ENCODE data around the gene FAM43A. TPM values are rescaled to one million over a fixed set of nuclear protein-coding genes. Genes with fewer than 3 reads are reported as not detected.
A peak's percentile ranks its signal among the peaks of the same experiment; 100 is the strongest.

Gene FAM43A
- total and polyA plus RNA-seq, 9 of the 15 experiments (the other 6 are each of a cell fraction or from before 2014, with no cell fraction given) = 0.03 to 1.2 (median 0.21) TPM

DNA sequence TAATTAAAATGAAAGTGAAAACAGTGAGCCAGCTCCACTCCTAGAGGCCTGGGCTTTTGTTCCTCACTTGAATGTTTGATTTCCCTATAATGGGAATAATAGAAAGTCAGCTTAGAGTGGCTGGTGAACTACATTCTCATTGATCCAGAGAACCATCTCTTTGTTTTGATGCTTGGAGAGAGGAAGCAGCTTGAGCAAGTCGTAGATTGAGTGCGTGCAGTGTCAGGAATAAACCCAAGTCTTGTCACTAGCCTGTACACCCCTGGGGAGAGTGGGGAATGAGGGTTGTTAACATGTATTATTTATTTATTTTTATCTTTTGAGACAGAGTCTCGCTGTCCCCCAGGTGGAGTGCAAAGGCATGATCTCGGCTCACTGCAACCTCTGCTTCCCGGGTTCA, 12.8 kb upstream of the FAM43A start:
- TF ChIP-seq CTCF (IDR thresholded peaks at IDR 0.05 in 2 of 3, conservative IDR thresholded peaks at IDR 0.05 in 1 of 3; ENCODE audit: insufficient read depth in 2 of 3, low read depth in 1 of 3, low read length in 3 of 3) = no peak
- TF ChIP-seq PYGO2 (tag; IDR thresholded peaks at IDR 0.05) = no peak
- TF ChIP-seq ZFX (CRISPR knock-in tag; IDR thresholded peaks at IDR 0.05) = 0 out of 2 replicates have a peak, but pooled peaks have one; percentile 14
- TF ChIP-seq ATF1 (CRISPR knock-in tag; IDR thresholded peaks at IDR 0.05) = no peak
- no peak for TF ChIP-seq ATF1 (tag; IDR thresholded peaks at IDR 0.05)
- no peak for TF ChIP-seq EHMT2 (IDR thresholded peaks at IDR 0.05)
- 0 out of 2 replicates have a peak, but pooled peaks have one; percentile 7 for TF ChIP-seq BACH1 (tag; IDR thresholded peaks at IDR 0.05)
- TF ChIP-seq, protein P1, sequence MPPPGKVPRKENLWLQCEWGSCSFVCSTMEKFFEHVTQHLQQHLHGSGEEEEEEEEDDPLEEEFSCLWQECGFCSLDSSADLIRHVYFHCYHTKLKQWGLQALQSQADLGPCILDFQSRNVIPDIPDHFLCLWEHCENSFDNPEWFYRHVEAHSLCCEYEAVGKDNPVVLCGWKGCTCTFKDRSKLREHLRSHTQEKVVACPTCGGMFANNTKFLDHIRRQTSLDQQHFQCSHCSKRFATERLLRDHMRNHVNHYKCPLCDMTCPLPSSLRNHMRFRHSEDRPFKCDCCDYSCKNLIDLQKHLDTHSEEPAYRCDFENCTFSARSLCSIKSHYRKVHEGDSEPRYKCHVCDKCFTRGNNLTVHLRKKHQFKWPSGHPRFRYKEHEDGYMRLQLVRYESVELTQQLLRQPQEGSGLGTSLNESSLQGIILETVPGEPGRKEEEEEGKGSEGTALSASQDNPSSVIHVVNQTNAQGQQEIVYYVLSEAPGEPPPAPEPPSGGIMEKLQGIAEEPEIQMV (tag; conservative IDR thresholded peaks at IDR 0.05; ENCODE audit: low read depth) = 0 out of 2 replicates have a peak, but pooled peaks have one; percentile 1
- TF ChIP-seq ARID2 (IDR thresholded peaks at IDR 0.05) = no peak
- peak; percentile 33 for TF ChIP-seq BRD9 (IDR thresholded peaks at IDR 0.05; ENCODE audit: low read depth, partially characterized antibody)
- peak overlapping the region; percentile 92 for H2AFZ ChIP-seq (ENCODE audit: low read depth, low read length)
- peak overlapping the region in 1 of 2 experiments; percentile 85; a peak in 3 of 4 replicates for H3K9ac ChIP-seq (ENCODE audit: insufficient read depth in 1 of 2, low read depth in 2 of 2, low read length in 2 of 2)
- peak overlapping the region; percentile 92; the same call in 1 of the 3 replicates for H3K27ac ChIP-seq (ENCODE audit: extremely low read depth, low read depth, low read length)
- ATAC-seq (no peak), FAIRE-seq (no peak), DNase-seq (ENCODE audit: extremely low read depth in 1 of 4, low spot score in 3 of 4) (no peak)
- H3K4me3 ChIP-seq = peak overlapping the region; percentile 100
- no peaks in the 10 kb centered on the region for H3K9me1 ChIP-seq (ENCODE audit: control insufficient read depth, insufficient read depth, low read length)
- TSS peak; percentile 96 for BruUV-seq (replicated peaks)
- H3K4me2 ChIP-seq (ENCODE audit: insufficient read depth, low read length) = peak overlapping the region; percentile 99
- peaks cover 8 to 10% of the 10 kb centered on the region in 2 experiments; a peak in 3 of 5 replicates for H3K4me1 ChIP-seq (replicated peaks in 1 of 2; ENCODE audit: control insufficient read depth in 2 of 2, insufficient read depth in 2 of 2, low read length in 2 of 2)
- H3K79me2 ChIP-seq (ENCODE audit: control insufficient read depth, insufficient read depth, low read length) = peaks cover 30% of the 10 kb centered on the region
- ChIA-PET CTCF (ENCODE audit: low intra/inter-chr PET ratio) (no interaction called here), POLR2A (interaction anchor here (0.6 to 3.3 kb wide), 6 partner anchors 10 to 870 kb away, joined by 3 to 15 read pairs (median 4); partner anchors contain the start of gene PPP1R2)
- intact Hi-C loops (cut with micrococcal nuclease) = loop anchor here (5.0 kb wide), 1 partner anchor 341 kb away; no protein-coding TSS in a partner anchor
- H3K27me3 ChIP-seq (ENCODE audit: control insufficient read depth in 2 of 2, insufficient read depth in 2 of 2, low read length in 2 of 2) = no peaks in the 10 kb centered on the region
- WGBS (ENCODE audit: insufficient coverage, low coverage, missing lambda C conversion rate) = 20% methylated on average over 5 of the region's 5 CpGs
- in situ Hi-C loops (cut with MboI) = no loop called here
- no peaks in the 10 kb centered on the region for H4K20me1 ChIP-seq (replicated peaks; ENCODE audit: control insufficient read depth, insufficient read depth, low read length)
- H3K36me3 ChIP-seq (ENCODE audit: control insufficient read depth, insufficient read depth, low read length) = peaks cover 26% of the 10 kb centered on the region
- no peaks in the 10 kb centered on the region for H3K9me3 ChIP-seq (replicated peaks; ENCODE audit: control insufficient read depth, insufficient read depth, low read depth, low read length)

Data from K562 (cell line).